CD4-positive, alpha-beta T cell (primary cell): ENCODE measurements around the gene COL1A1. TPM values are rescaled to one million over a fixed set of nuclear protein-coding genes. Genes with fewer than 3 reads are reported as not detected.

Experiments
- ATAC-seq: fragments of 200-7000 bp; cut with Tn5 transposase; one replicate; pipeline ENCODE4 v1.10.0; 2022; ENCODE audit warnings: mild to moderate bottlenecking; ENCODE audit not compliant: poor library complexity
- CTCF ChIA-PET: fragments of 350-600 bp; sonication (Branson Sonifier 250); formaldehyde crosslinking; loops from one replicate; lab custom pipeline; 2021; ENCODE audit warnings: antibody characterized with exemption, inconsistent platforms; lab: Charles Lee
- POLR2A ChIA-PET: fragments of 350-600 bp; sonication (Branson Sonifier 250); formaldehyde crosslinking; loops from one replicate; lab custom pipeline; 2021; ENCODE audit warnings: antibody characterized with exemption, inconsistent platforms; lab: Charles Lee
- DNase-seq, 14 experiments: peaks; one replicate each; pipeline ENCODE4 v3.0.0-alpha.2; 2013 to 2020; ENCODE audit warnings: mixed read lengths in 2 of 14
- H3K27ac ChIP-seq, 2 donors: one replicate each; pipeline versions ENCODE4 v1.5.1 to v1.7.0; 2013; ENCODE audit warnings: low read length in 2 of 2, low read depth in 1 of 2, mild to moderate bottlenecking in 1 of 2
- H3K27me3 ChIP-seq, 2 experiments: 1 replicate in 1 of 2; 2 replicates in 1 of 2; pipeline versions ENCODE4 v1.6.1 to v1.7.0; 2013; ENCODE audit warnings: low read length in 2 of 2, control low read depth in 1 of 2, mild to moderate bottlenecking in 1 of 2, moderate library complexity in 1 of 2; ENCODE audit not compliant: insufficient read depth in 2 of 2, control insufficient read depth in 1 of 2
- H3K36me3 ChIP-seq: one replicate; pipeline ENCODE4 v1.6.1; 2013; ENCODE audit warnings: low read length, control low read depth; ENCODE audit not compliant: insufficient read depth
- H3K4me1 ChIP-seq: one replicate; pipeline ENCODE4 v1.6.1; 2013; ENCODE audit warnings: low read length, control low read depth; ENCODE audit not compliant: insufficient read depth
- H3K4me3 ChIP-seq: one replicate; pipeline ENCODE4 v1.5.1; 2013; ENCODE audit warnings: mild to moderate bottlenecking, low read length, moderate library complexity
- H3K9me3 ChIP-seq, 2 experiments: 1 replicate in 1 of 2; 2 replicates in 1 of 2; pipeline versions ENCODE4 v1.6.1 to v1.7.0; 2013; ENCODE audit warnings: low read length in 2 of 2, mild to moderate bottlenecking in 2 of 2, control low read depth in 1 of 2, moderate library complexity in 1 of 2; ENCODE audit not compliant: control insufficient read depth in 1 of 2, insufficient read depth in 1 of 2
- H3K27ac Mint-ChIP-seq: one replicate; pipeline ENCODE4 v1.8.0; 2020; ENCODE audit warnings: mixed read lengths
- H3K27me3 Mint-ChIP-seq: one replicate; pipeline ENCODE4 v1.8.0; 2021; ENCODE audit warnings: mixed read lengths
- H3K36me3 Mint-ChIP-seq: one replicate; pipeline ENCODE4 v1.8.0; 2021; ENCODE audit warnings: low read depth, mixed read lengths
- H3K4me1 Mint-ChIP-seq: one replicate; pipeline ENCODE4 v1.8.0; 2021; ENCODE audit warnings: low read depth, mixed read lengths
- H3K4me3 Mint-ChIP-seq: one replicate; pipeline ENCODE4 v1.8.0; 2020; ENCODE audit warnings: mild to moderate bottlenecking, mixed read lengths
- H3K9me3 Mint-ChIP-seq: one replicate; pipeline ENCODE4 v1.8.0; 2020; ENCODE audit warnings: mixed read lengths
- intact Hi-C, 2 experiments: fragments of 100-400 bp; cut with DNase I in 1 of 2; cut with micrococcal nuclease in 1 of 2; formaldehyde crosslinking; loops; one replicate each; pipeline versions ENCODE4 v1.15.1 to v1.9.0; 2023 to 2025; cut with DNase I, micrococcal nuclease
- total RNA-seq, 174 experiments: library from RNA in 2 of 174; stranded (reverse) in 2 of 174; gene quantifications; one replicate each; pipeline ENCODE4 v1.2.3 and lab custom pipeline; 2021 to 2026
- TF ChIP-seq, protein P1 (sequence below): fragments of 200-600 bp; IDR thresholded peaks from one replicate; pipeline ENCODE4 v1.8.0; 2022; ENCODE audit warnings: antibody characterized with exemption, mild to moderate bottlenecking

The COL1A1 gene
- total RNA-seq, 2 experiments from 2014 or later: 10.0 to 11.4 TPM

DNA sequence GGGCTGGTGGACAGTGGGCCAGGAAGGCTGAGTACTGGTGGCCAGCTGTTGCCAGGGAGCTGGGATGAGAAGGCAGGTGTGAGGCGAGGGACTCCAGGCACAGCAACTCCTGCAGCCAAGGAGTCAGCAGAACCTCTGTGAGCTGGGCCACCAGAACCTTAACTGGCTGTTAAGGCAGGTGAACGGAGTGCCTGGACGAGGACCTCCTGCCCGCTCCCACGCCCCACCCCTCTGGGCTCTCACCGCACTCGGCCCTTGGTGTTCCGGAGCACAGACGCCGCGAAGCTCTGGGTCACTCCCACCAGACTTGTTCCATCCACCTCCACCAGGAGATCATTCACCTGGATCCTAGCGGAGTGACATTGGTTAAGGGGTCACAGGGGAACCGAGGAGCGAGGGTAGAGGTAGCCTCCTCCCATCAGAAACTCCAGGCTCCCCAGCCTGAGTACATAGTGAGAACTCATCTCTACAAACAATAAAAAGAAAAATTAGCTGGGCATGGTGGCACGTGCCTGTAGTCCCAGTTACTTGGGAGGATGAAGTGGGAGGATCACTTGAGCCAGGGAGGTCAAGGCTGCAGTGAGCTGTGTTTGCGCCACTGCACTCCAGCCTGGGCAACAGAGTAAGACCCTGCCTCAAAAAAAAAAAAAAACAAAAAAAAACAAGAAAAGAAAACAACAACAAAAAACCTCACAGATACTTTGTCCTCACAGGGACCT lies 60.2 kb downstream of the COL1A1 start:
- H3K4me1 ChIP-seq: peaks cover 89% of the 10 kb centered on the region
- intact Hi-C loops: loop anchor here in 1 of 2 experiments (5.0 kb wide), 1 partner anchor 36 kb away; no protein-coding TSS in a partner anchor
- ChIA-PET CTCF (interaction anchor here (0.8 to 2.7 kb wide), 7 partner anchors 9 to 129 kb away, joined by 3 to 16 read pairs (median 5); partner anchors contain the start of genes PPP1R9B and SAMD14), POLR2A (interaction anchor here (3.0 to 5.9 kb wide), 2 partner anchors 10 to 20 kb away, joined by 16 to 50 read pairs; partner anchors contain the start of gene PPP1R9B)
- H3K27me3 ChIP-seq: no peaks in the 10 kb centered on the region
- H3K9me3 ChIP-seq: peaks cover 0 to 3% of the 10 kb centered on the region in 2 experiments
- Mint-ChIP-seq H3K4me3 (peak overlapping the region; percentile 57), H3K36me3 (peaks cover 97% of the 10 kb centered on the region), H3K4me1 (peaks cover 77% of the 10 kb centered on the region), H3K27me3 (no peaks in the 10 kb centered on the region), H3K27ac (peak overlapping the region; percentile 76), H3K9me3 (no peaks in the 10 kb centered on the region)
- ATAC-seq (no peak), DNase-seq (no peak)
- H3K27ac ChIP-seq: peak overlapping the region in 1 of 2 donors; percentile 52
- peak overlapping the region; percentile 17 for H3K4me3 ChIP-seq
- TF ChIP-seq, protein P1, sequence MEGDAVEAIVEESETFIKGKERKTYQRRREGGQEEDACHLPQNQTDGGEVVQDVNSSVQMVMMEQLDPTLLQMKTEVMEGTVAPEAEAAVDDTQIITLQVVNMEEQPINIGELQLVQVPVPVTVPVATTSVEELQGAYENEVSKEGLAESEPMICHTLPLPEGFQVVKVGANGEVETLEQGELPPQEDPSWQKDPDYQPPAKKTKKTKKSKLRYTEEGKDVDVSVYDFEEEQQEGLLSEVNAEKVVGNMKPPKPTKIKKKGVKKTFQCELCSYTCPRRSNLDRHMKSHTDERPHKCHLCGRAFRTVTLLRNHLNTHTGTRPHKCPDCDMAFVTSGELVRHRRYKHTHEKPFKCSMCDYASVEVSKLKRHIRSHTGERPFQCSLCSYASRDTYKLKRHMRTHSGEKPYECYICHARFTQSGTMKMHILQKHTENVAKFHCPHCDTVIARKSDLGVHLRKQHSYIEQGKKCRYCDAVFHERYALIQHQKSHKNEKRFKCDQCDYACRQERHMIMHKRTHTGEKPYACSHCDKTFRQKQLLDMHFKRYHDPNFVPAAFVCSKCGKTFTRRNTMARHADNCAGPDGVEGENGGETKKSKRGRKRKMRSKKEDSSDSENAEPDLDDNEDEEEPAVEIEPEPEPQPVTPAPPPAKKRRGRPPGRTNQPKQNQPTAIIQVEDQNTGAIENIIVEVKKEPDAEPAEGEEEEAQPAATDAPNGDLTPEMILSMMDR: no peak
- H3K36me3 ChIP-seq: peaks cover 89% of the 10 kb centered on the region

- peak overlapping the region; percentile 17 for H3K4me3 ChIP-seq
- peaks cover 67% of the 10 kb centered on the region for H3K4me1 Mint-ChIP-seq
- H3K9me3 ChIP-seq: peaks cover 0 to 3% of the 10 kb centered on the region in 2 experiments
- H3K27ac Mint-ChIP-seq: peak overlapping the region; percentile 76
- intact Hi-C loops: loop anchor here (1.0 to 5.0 kb wide), 3 partner anchors 11 to 37 kb away; no protein-coding TSS in a partner anchor
- TF ChIP-seq, protein P1: peak; percentile 94
- DNase-seq (peak; percentile 71 to 89 (median 78)), ATAC-seq (peak; percentile 91)
- no peaks in the 10 kb centered on the region for H3K27me3 ChIP-seq
- ChIA-PET CTCF (interaction anchor here (0.8 to 2.7 kb wide), 8 partner anchors 9 to 133 kb away, joined by 3 to 16 read pairs (median 3); partner anchors contain the start of genes PPP1R9B and SAMD14), POLR2A (interaction anchor here (0.8 to 5.9 kb wide), 4 partner anchors 8 to 21 kb away, joined by 3 to 50 read pairs (median 10); partner anchors contain the start of gene PPP1R9B)
- H3K4me3 Mint-ChIP-seq: peak overlapping the region; percentile 57
- H3K4me1 ChIP-seq: peaks cover 79% of the 10 kb centered on the region
- no peaks in the 10 kb centered on the region for H3K9me3 Mint-ChIP-seq
- H3K27me3 Mint-ChIP-seq: no peaks in the 10 kb centered on the region
- peak overlapping the region in 1 of 2 donors; percentile 49 for H3K27ac ChIP-seq
- H3K36me3 ChIP-seq: peaks cover 91% of the 10 kb centered on the region
- peaks cover 97% of the 10 kb centered on the region for H3K36me3 Mint-ChIP-seq
These were observed 61.2 kb downstream of the COL1A1 start for GRCh38 chr17:50139950-50140885.
